ENCODE data around the gene GCLC. TPM values are rescaled to one million over a fixed set of nuclear protein-coding genes. Genes with fewer than 3 reads are reported as not detected.

The GCLC gene
- total and polyA plus RNA-seq, 9 of the 15 experiments (the other 6 are each of a cell fraction or from before 2014, with no cell fraction given), result 3.9 to 20.0 (median 9.4) TPM

DNA sequence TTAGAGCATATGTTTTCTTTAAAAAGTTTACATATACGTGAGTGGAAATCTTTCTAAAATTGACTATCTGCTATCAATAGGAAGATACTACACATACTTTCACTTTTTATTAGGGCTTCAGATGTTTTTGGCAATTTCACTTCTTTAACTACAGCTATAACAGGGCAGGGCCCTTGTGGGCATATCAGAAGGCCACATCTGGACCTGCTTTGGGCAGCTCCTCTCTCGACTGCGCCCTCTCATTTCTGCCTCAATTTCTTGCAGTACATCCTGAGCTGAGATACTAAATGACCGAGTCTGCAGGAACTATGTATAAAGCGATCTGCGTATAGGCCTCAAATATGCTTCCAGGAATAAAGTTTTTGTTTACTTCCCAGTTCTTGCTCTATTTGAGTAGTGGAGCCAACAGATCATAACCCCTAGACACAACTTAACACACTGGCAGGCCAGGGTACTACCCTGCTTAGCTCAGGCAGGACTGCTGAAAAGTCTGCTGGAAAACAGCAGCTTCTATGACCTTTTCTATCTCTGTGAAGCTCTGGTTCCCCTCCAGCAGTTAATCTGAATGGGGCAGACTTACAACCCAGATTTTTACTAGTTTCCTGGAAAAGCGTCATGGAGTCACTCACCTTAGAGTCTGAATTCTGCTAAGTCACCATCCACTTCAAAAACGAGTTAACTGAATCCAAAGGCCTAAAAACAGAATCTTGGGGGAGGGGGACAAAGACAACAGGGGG, 12.7 kb downstream of the GCLC start:
- Histone ChIP-seq H3K27ac (ENCODE audit: extremely low read depth, low read depth, low read length) (peak overlapping the region; percentile 38; the same call in 1 of the 3 replicates), H3K36me3 (ENCODE audit: control insufficient read depth, insufficient read depth, low read length) (no peaks in the 10 kb centered on the region), H3K4me3 (no peak overlapping the region), H3K4me1 (replicated peaks in 1 of 2; ENCODE audit: control insufficient read depth in 2 of 2, insufficient read depth in 2 of 2, low read length in 2 of 2) (peaks cover 0 to 20% of the 10 kb centered on the region in 2 experiments; a peak in 3 of 5 replicates), H3K4me2 (ENCODE audit: insufficient read depth, low read length) (no peak overlapping the region; the same call in 1 of the 2 replicates), H3K27me3 (ENCODE audit: control insufficient read depth in 2 of 2, insufficient read depth in 2 of 2, low read length in 2 of 2) (no peaks in the 10 kb centered on the region), H3K9me1 (ENCODE audit: control insufficient read depth, insufficient read depth, low read length) (no peaks in the 10 kb centered on the region), H3K79me2 (ENCODE audit: control insufficient read depth, insufficient read depth, low read length) (no peaks in the 10 kb centered on the region; the same call in 2 of the 3 replicates), H3K9me3 (replicated peaks; ENCODE audit: control insufficient read depth, insufficient read depth, low read depth, low read length) (no peaks in the 10 kb centered on the region), H2AFZ (ENCODE audit: low read depth, low read length) (no peak overlapping the region), H4K20me1 (replicated peaks; ENCODE audit: control insufficient read depth, insufficient read depth, low read length) (peaks cover 11% of the 10 kb centered on the region; the same call in 1 of the 2 replicates), H3K9ac (ENCODE audit: insufficient read depth in 1 of 2, low read depth in 2 of 2, low read length in 2 of 2) (no peak overlapping the region)
- DNase-seq (ENCODE audit: extremely low read depth in 1 of 4, low spot score in 3 of 4) (peak in 2 of 4 experiments; percentile 43 to 73), FAIRE-seq (peak; percentile 86), ATAC-seq (peak; percentile 82)
- 15% methylated on average over 8 of the region's 8 CpGs for WGBS (ENCODE audit: insufficient coverage, low coverage, missing lambda C conversion rate)
- POLR2A ChIA-PET, result interaction anchor here (0.6 to 1.0 kb wide), 4 partner anchors 13 to 960 kb away, joined by 3 read pairs; partner anchors contain the start of gene GCLC
- CTCF ChIA-PET (ENCODE audit: low intra/inter-chr PET ratio), result no interaction called here
- intact Hi-C loops (cut with micrococcal nuclease), result no loop called here
- no TSS peak for BruUV-seq (replicated peaks)
- in situ Hi-C loops (cut with MboI), result no loop called here
- no peak for TF ChIP-seq CBX8 (IDR thresholded peaks at IDR 0.05; ENCODE audit: borderline replicate concordance, extremely low read depth, low read depth, low read length, poor library complexity, severe bottlenecking)
- TF ChIP-seq, protein P1, sequence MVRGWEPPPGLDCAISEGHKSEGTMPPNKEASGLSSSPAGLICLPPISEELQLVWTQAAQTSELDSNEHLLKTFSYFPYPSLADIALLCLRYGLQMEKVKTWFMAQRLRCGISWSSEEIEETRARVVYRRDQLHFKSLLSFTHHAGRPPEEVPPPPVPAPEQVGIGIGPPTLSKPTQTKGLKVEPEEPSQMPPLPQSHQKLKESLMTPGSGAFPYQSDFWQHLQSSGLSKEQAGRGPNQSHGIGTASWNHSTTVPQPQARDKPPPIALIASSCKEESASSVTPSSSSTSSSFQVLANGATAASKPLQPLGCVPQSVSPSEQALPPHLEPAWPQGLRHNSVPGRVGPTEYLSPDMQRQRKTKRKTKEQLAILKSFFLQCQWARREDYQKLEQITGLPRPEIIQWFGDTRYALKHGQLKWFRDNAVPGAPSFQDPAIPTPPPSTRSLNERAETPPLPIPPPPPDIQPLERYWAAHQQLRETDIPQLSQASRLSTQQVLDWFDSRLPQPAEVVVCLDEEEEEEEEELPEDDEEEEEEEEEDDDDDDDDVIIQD (CRISPR knock-in tag; IDR thresholded peaks at IDR 0.05), result no peak
- TF ChIP-seq, protein P2, sequence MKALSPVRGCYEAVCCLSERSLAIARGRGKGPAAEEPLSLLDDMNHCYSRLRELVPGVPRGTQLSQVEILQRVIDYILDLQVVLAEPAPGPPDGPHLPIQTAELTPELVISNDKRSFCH (CRISPR knock-in tag; IDR thresholded peaks at IDR 0.05), result no peak
- TF ChIP-seq, protein P2 (tag; IDR thresholded peaks at IDR 0.05), result 0 out of 2 replicates have a peak, but pooled peaks have one; percentile 51
- TF ChIP-seq, protein P3, sequence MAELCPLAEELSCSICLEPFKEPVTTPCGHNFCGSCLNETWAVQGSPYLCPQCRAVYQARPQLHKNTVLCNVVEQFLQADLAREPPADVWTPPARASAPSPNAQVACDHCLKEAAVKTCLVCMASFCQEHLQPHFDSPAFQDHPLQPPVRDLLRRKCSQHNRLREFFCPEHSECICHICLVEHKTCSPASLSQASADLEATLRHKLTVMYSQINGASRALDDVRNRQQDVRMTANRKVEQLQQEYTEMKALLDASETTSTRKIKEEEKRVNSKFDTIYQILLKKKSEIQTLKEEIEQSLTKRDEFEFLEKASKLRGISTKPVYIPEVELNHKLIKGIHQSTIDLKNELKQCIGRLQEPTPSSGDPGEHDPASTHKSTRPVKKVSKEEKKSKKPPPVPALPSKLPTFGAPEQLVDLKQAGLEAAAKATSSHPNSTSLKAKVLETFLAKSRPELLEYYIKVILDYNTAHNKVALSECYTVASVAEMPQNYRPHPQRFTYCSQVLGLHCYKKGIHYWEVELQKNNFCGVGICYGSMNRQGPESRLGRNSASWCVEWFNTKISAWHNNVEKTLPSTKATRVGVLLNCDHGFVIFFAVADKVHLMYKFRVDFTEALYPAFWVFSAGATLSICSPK (IDR thresholded peaks at IDR 0.05; ENCODE audit: borderline replicate concordance), result no peak
- TF ChIP-seq MAZ (CRISPR knock-in tag; conservative IDR thresholded peaks at IDR 0.05 in 1 of 2, IDR thresholded peaks at IDR 0.05 in 1 of 2), result no peak
- TF ChIP-seq, protein P4, sequence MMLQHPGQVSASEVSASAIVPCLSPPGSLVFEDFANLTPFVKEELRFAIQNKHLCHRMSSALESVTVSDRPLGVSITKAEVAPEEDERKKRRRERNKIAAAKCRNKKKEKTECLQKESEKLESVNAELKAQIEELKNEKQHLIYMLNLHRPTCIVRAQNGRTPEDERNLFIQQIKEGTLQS (IDR thresholded peaks at IDR 0.05), result no peak
- TF ChIP-seq, protein P4 (CRISPR knock-in tag; conservative IDR thresholded peaks at IDR 0.05), result no peak
- no peak for TF ChIP-seq DACH1 (IDR thresholded peaks at IDR 0.05; ENCODE audit: partially characterized antibody)
- TF ChIP-seq, protein P5, sequence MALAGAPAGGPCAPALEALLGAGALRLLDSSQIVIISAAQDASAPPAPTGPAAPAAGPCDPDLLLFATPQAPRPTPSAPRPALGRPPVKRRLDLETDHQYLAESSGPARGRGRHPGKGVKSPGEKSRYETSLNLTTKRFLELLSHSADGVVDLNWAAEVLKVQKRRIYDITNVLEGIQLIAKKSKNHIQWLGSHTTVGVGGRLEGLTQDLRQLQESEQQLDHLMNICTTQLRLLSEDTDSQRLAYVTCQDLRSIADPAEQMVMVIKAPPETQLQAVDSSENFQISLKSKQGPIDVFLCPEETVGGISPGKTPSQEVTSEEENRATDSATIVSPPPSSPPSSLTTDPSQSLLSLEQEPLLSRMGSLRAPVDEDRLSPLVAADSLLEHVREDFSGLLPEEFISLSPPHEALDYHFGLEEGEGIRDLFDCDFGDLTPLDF (CRISPR knock-in tag; IDR thresholded peaks at IDR 0.05), result no peak
- TF ChIP-seq SMARCB1 (IDR thresholded peaks at IDR 0.05; ENCODE audit: insufficient read length, low read depth), result no peak
- peak; percentile 67 to 96; a peak in 3 of 4 replicates for TF ChIP-seq RCOR1 (IDR thresholded peaks at IDR 0.05; ENCODE audit: borderline replicate concordance in 1 of 2, low read depth in 2 of 2, low read length in 2 of 2)
- TF ChIP-seq ZC3H11A (IDR thresholded peaks at IDR 0.05; ENCODE audit: low read depth, low read length), result no peak
- no peak for TF ChIP-seq MED1 (CRISPR knock-in tag; IDR thresholded peaks at IDR 0.05; ENCODE audit: borderline replicate concordance)

Measured in K562 (cell line).